ENCODE results near the gene ATN1. TPM values are rescaled to one million over a fixed set of nuclear protein-coding genes. Genes with fewer than 3 reads are reported as not detected.
A peak's percentile ranks its signal among the peaks of the same experiment; 100 is the strongest.

ATN1 gene
- total RNA-seq, 4 donors from 2014 or later = 11.5 to 31.5 (median 26.5) TPM

DNA sequence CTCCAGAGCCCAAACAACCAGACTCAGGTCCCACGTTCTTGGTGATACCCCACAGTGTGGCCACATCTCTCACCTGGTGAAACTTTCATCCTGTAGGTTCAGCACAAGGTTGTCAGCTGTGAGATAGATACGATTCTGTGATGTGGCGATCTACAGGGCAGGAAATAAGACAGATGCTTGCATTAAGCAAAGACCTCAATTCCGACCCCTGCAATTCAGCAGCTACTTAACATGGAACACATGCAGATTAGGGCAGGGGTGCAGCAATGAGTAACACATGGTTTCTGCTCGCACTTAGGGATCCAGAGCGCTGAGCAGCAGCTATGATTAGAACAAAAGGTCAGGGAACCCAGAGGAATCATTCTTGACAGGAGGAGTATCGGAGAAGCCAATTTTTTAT lies 38.6 kb downstream of the ATN1 start:
- H3K9me3 ChIP-seq = no peaks in the 10 kb centered on the region
- TF ChIP-seq, protein P1, sequence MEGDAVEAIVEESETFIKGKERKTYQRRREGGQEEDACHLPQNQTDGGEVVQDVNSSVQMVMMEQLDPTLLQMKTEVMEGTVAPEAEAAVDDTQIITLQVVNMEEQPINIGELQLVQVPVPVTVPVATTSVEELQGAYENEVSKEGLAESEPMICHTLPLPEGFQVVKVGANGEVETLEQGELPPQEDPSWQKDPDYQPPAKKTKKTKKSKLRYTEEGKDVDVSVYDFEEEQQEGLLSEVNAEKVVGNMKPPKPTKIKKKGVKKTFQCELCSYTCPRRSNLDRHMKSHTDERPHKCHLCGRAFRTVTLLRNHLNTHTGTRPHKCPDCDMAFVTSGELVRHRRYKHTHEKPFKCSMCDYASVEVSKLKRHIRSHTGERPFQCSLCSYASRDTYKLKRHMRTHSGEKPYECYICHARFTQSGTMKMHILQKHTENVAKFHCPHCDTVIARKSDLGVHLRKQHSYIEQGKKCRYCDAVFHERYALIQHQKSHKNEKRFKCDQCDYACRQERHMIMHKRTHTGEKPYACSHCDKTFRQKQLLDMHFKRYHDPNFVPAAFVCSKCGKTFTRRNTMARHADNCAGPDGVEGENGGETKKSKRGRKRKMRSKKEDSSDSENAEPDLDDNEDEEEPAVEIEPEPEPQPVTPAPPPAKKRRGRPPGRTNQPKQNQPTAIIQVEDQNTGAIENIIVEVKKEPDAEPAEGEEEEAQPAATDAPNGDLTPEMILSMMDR (IDR thresholded peaks at IDR 0.05 in 4 of 5, conservative IDR thresholded peaks at IDR 0.05 in 1 of 5) = no peak
- no peak for TF ChIP-seq POLR2A (IDR thresholded peaks at IDR 0.05)
- in situ Hi-C loops (cut with MboI; ENCODE audit: low sequenced_read_pairs in 4 of 4) (no loop called here), intact Hi-C loops (cut with DNase I; ENCODE audit: low total_unique reads) (no loop called here)
- DNase-seq (peak in 1 of 2 donors; percentile 2), ATAC-seq (no peak)
- no peak overlapping the region for H3K4me3 ChIP-seq
- peaks cover 27 to 29% of the 10 kb centered on the region in 2 donors for H3K4me1 ChIP-seq
- no peak overlapping the region for H3K27ac ChIP-seq
- peaks cover 0 to 45% of the 10 kb centered on the region in 2 donors for H3K36me3 ChIP-seq
- H3K27me3 ChIP-seq = no peaks in the 10 kb centered on the region

DNA sequence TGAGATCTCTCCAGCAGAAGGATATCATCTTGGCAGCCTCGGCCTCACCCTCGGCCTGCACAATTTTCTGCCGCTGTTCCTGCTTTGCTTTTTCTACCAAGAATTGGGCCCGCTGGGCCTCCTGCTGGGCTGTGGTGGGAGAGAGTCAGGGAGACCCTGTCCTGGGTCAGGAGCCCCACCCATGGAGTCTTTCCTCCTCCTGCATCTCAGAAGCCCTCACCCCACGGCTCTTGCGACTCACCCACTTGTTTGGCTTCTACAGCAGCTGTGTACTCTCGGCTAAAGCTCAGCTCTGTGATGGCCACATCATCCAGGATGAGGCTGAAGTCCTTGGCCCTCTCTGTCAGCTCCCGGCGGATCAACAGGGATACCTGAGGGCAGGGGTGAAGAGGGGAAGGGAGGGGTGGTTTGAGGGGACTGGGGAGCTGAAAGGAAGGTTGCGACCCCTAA lies 39.9 kb downstream of the ATN1 start:
- Histone ChIP-seq H3K27ac (peak overlapping the region in 1 of 4 donors; percentile 98), H3K36me3 (peaks cover 0 to 45% of the 10 kb centered on the region in 2 donors), H3K9me3 (no peaks in the 10 kb centered on the region), H3K27me3 (no peaks in the 10 kb centered on the region), H3K4me1 (peaks cover 33 to 35% of the 10 kb centered on the region in 2 donors), H3K4me3 (no peak overlapping the region)
- DNase-seq (no peak), ATAC-seq (no peak)
- no peak for TF ChIP-seq POLR2A (IDR thresholded peaks at IDR 0.05)
- TF ChIP-seq, protein P1 (IDR thresholded peaks at IDR 0.05 in 4 of 5, conservative IDR thresholded peaks at IDR 0.05 in 1 of 5) = no peak
- in situ Hi-C loops (cut with MboI; ENCODE audit: low sequenced_read_pairs in 4 of 4) = no loop called here
- intact Hi-C loops (cut with DNase I; ENCODE audit: low total_unique reads) = loop anchor here (1.0 kb wide), 1 partner anchor 221 kb away; no protein-coding TSS in a partner anchor

DNA sequence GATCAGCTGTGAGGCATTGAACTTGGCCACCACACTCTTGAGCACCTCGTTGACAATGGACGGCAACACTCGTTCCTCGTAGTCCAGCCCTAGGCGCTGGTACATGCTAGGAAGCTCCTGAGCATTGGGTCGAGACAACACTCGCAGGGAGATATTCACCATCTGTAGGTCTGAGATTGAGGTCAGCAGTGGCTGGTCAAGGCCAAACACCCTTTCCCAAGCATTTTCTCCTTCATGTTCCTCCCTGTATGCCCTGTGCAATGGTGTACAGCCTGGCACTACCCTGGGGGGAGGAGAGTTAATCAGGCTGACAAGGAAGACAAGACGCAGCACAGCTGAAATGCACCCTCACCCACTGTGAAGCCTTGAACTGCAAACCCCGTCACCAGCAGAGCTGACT lies 40.7 kb downstream of the ATN1 start:
- H3K4me1 ChIP-seq = peaks cover 35 to 36% of the 10 kb centered on the region in 2 donors
- DNase-seq (no peak), ATAC-seq (no peak)
- in situ Hi-C loops (cut with MboI; ENCODE audit: low sequenced_read_pairs in 4 of 4) (no loop called here), intact Hi-C loops (cut with DNase I; ENCODE audit: low total_unique reads) (loop anchor here (1.0 kb wide), 1 partner anchor 220 kb away; no protein-coding TSS in a partner anchor)
- no peaks in the 10 kb centered on the region for H3K9me3 ChIP-seq
- H3K27ac ChIP-seq = peak overlapping the region in 3 of 4 donors; percentile 93 to 98 (median 95)
- TF ChIP-seq, protein P1 (IDR thresholded peaks at IDR 0.05 in 4 of 5, conservative IDR thresholded peaks at IDR 0.05 in 1 of 5) = no peak
- TF ChIP-seq POLR2A (IDR thresholded peaks at IDR 0.05) = no peak
- H3K4me3 ChIP-seq = no peak overlapping the region
- H3K36me3 ChIP-seq = peaks cover 0 to 45% of the 10 kb centered on the region in 2 donors
- H3K27me3 ChIP-seq = no peaks in the 10 kb centered on the region

DNA sequence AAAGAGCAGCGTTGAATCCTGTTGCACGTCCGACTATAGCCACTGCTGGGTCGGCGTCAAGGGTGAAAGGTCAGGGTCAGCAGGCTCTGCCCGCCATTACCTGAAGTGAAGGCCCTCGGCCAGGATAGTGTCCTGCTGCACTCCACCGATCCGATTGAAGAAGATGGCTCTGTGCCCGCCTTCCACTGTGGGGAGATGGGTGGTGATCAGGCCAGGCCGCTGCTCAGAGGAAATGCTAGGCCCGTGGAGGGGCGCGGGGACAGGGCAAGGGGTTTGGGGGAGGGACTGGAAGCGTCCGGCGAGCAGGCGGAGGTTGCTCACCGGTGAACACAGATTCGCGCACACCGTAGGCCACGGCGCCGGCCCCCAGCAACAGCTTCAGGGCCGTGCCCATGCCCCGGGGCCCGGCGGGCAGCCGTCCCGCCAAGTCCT lies 42.4 kb downstream of the ATN1 start:
- in situ Hi-C loops (cut with MboI; ENCODE audit: low sequenced_read_pairs in 4 of 4) (no loop called here), intact Hi-C loops (cut with DNase I; ENCODE audit: low total_unique reads) (loop anchor here (1.0 to 10.0 kb wide), 4 partner anchors 26 to 285 kb away; partner anchors contain the start of genes C12orf57, LPCAT3 and ZNF384)
- H3K9me3 ChIP-seq = no peaks in the 10 kb centered on the region
- ATAC-seq (peak; percentile 26 to 27), DNase-seq (no peak)
- H3K4me3 ChIP-seq = peak overlapping the region; percentile 67 to 99 (median 96)
- peaks cover 30 to 32% of the 10 kb centered on the region in 2 donors for H3K4me1 ChIP-seq
- peaks cover 0 to 54% of the 10 kb centered on the region in 2 donors for H3K36me3 ChIP-seq
- no peak for TF ChIP-seq POLR2A (IDR thresholded peaks at IDR 0.05)
- TF ChIP-seq, protein P1 (IDR thresholded peaks at IDR 0.05 in 4 of 5, conservative IDR thresholded peaks at IDR 0.05 in 1 of 5) = no peak
- H3K27ac ChIP-seq = peak overlapping the region; percentile 93 to 98 (median 94)
- H3K27me3 ChIP-seq = no peaks in the 10 kb centered on the region
